Vagina (tissue), 2 donors: ENCODE data around the gene XIRP2. TPM values are rescaled to one million over a fixed set of nuclear protein-coding genes. Genes with fewer than 3 reads are reported as not detected.

Experiments
- DNase-seq, 2 donors: peaks; one replicate each; pipeline ENCODE4 v3.0.0-alpha.2; 2017; ENCODE audit errors: extremely low spot score in 2 of 2
- H3K27ac ChIP-seq: fragments of 200-600 bp; sonication (generic); one replicate; pipeline ENCODE4 v1.5.1; 2019
- H3K27me3 ChIP-seq: fragments of 200-600 bp; sonication (generic); one replicate; pipeline ENCODE4 v1.5.1; 2019
- H3K36me3 ChIP-seq, 2 donors: fragments of 200-600 bp; sonication (generic); one replicate each; pipeline ENCODE4 v1.5.1; 2017 to 2019
- H3K4me1 ChIP-seq: fragments of 200-600 bp; sonication (generic); one replicate; pipeline ENCODE4 v1.5.1; 2019
- H3K4me3 ChIP-seq, 2 donors: fragments of 200-600 bp; sonication (generic); 1 replicate in 1 of 2; 2 replicates in 1 of 2; pipeline ENCODE4 v1.5.1; 2016 to 2019
- H3K9me3 ChIP-seq: fragments of 200-600 bp; sonication (generic); one replicate; pipeline ENCODE4 v1.5.1; 2019
- CTCF ChIP-seq, 3 experiments: fragments of 450-650 bp in 2 of 3; fragments of 200-600 bp in 1 of 3; sonication (generic) in 1 of 3; IDR thresholded peaks; one replicate each; pipeline ENCODE4 v1.5.1; 2017 to 2019; ENCODE audit warnings: antibody characterized with exemption in 3 of 3, mild to moderate bottlenecking in 2 of 3, moderate library complexity in 2 of 3
- POLR2A ChIP-seq, 2 donors: fragments of 450-650 bp; IDR thresholded peaks; one replicate each; pipeline ENCODE4 v1.6.1; 2017; ENCODE audit warnings: antibody characterized with exemption in 2 of 2, mild to moderate bottlenecking in 2 of 2, moderate library complexity in 2 of 2
- POLR2AphosphoS5 ChIP-seq, 2 donors: sonication (generic); formaldehyde crosslinking; IDR thresholded peaks; one replicate each; pipeline ENCODE4 v1.9.0; 2017; ENCODE audit warnings: antibody characterized with exemption in 2 of 2, mild to moderate bottlenecking in 2 of 2, low read depth in 1 of 2; ENCODE audit not compliant: insufficient read depth in 1 of 2
- intact Hi-C: fragments of 100-400 bp; cut with DNase I; formaldehyde crosslinking; loops from one replicate; pipeline ENCODE4 v1.15.1; 2023
- total RNA-seq: library from RNA; depleted of rRNA; stranded (reverse); fragments of >200 nt; gene quantifications from one replicate; pipeline ENCODE4 v1.2.3, GENCODE V29; 2016

Gene XIRP2
- total RNA-seq, 1 donor from 2014 or later, result not detected

GRCh38 chr2:166994588-166995336, 106.5 kb downstream of the XIRP2 start:
- H3K27ac ChIP-seq, result no peak overlapping the region
- intact Hi-C loops, result no loop called here
- no peaks in the 10 kb centered on the region for H3K4me1 ChIP-seq
- no peaks in the 10 kb centered on the region for H3K9me3 ChIP-seq
- no peak overlapping the region for H3K4me3 ChIP-seq
- H3K36me3 ChIP-seq, result no peaks in the 10 kb centered on the region
- H3K27me3 ChIP-seq, result no peaks in the 10 kb centered on the region
- DNase-seq, result no peak
- no peak for TF ChIP-seq CTCF (IDR thresholded peaks at IDR 0.05)
- no peak for TF ChIP-seq POLR2A (IDR thresholded peaks at IDR 0.05)
- no peak for TF ChIP-seq POLR2AphosphoS5 (IDR thresholded peaks at IDR 0.05; ENCODE audit: insufficient read depth in 1 of 2, low read depth in 1 of 2)

- Histone ChIP-seq H3K27ac (no peak overlapping the region), H3K36me3 (no peaks in the 10 kb centered on the region), H3K4me1 (no peaks in the 10 kb centered on the region), H3K27me3 (no peaks in the 10 kb centered on the region), H3K4me3 (no peak overlapping the region), H3K9me3 (no peaks in the 10 kb centered on the region)
- intact Hi-C loops, result no loop called here
- TF ChIP-seq POLR2A (IDR thresholded peaks at IDR 0.05), result no peak
- TF ChIP-seq POLR2AphosphoS5 (IDR thresholded peaks at IDR 0.05; ENCODE audit: insufficient read depth in 1 of 2, low read depth in 1 of 2), result no peak
- DNase-seq, result no peak
These were observed 108.2 kb downstream of the XIRP2 start for GRCh38 chr2:166996465-166996864.

GRCh38 chr2:167001165-167001564, 112.9 kb downstream of the XIRP2 start:
- Histone ChIP-seq H3K4me3 (no peak overlapping the region), H3K36me3 (no peaks in the 10 kb centered on the region), H3K27me3 (no peaks in the 10 kb centered on the region), H3K9me3 (no peaks in the 10 kb centered on the region), H3K27ac (no peak overlapping the region), H3K4me1 (no peaks in the 10 kb centered on the region)
- DNase-seq, result no peak
- TF ChIP-seq POLR2AphosphoS5 (IDR thresholded peaks at IDR 0.05; ENCODE audit: insufficient read depth in 1 of 2, low read depth in 1 of 2), result no peak
- no peak for TF ChIP-seq CTCF (IDR thresholded peaks at IDR 0.05)
- no peak for TF ChIP-seq POLR2A (IDR thresholded peaks at IDR 0.05)
- intact Hi-C loops, result no loop called here

GRCh38 chr2:167005096-167005495, 116.8 kb downstream of the XIRP2 start:
- Histone ChIP-seq H3K4me3 (no peak overlapping the region), H3K27me3 (no peaks in the 10 kb centered on the region), H3K9me3 (no peaks in the 10 kb centered on the region), H3K4me1 (no peaks in the 10 kb centered on the region), H3K27ac (no peak overlapping the region), H3K36me3 (no peaks in the 10 kb centered on the region)
- no peak for DNase-seq
- intact Hi-C loops, result no loop called here
- TF ChIP-seq POLR2AphosphoS5 (IDR thresholded peaks at IDR 0.05; ENCODE audit: insufficient read depth in 1 of 2, low read depth in 1 of 2) (no peak), CTCF (IDR thresholded peaks at IDR 0.05) (no peak), POLR2A (IDR thresholded peaks at IDR 0.05) (no peak)

- no peak overlapping the region for H3K4me3 ChIP-seq
- no peaks in the 10 kb centered on the region for H3K9me3 ChIP-seq
- H3K27ac ChIP-seq, result no peak overlapping the region
- no peaks in the 10 kb centered on the region for H3K27me3 ChIP-seq
- no peak for TF ChIP-seq CTCF (IDR thresholded peaks at IDR 0.05)
- no peak for TF ChIP-seq POLR2AphosphoS5 (IDR thresholded peaks at IDR 0.05; ENCODE audit: insufficient read depth in 1 of 2, low read depth in 1 of 2)
- no peak for TF ChIP-seq POLR2A (IDR thresholded peaks at IDR 0.05)
- no peak for DNase-seq
- no peaks in the 10 kb centered on the region for H3K36me3 ChIP-seq
- H3K4me1 ChIP-seq, result no peaks in the 10 kb centered on the region
- intact Hi-C loops, result no loop called here
These were observed 124.9 kb downstream of the XIRP2 start for GRCh38 chr2:167013227-167013626.
